Common myeloid progenitor, CD34-positive (primary cell): ENCODE results near the gene GPR171. TPM values are rescaled to one million over a fixed set of nuclear protein-coding genes. Genes with fewer than 3 reads are reported as not detected.
"Not testable (repeated sequence)": the region's sequence is repeated elsewhere in the genome, so short reads cannot be mapped to it uniquely, and the experiment has no call there.

Experiments
- CTCF ChIA-PET: fragments of 350-600 bp; sonication (Branson Sonifier 250); formaldehyde crosslinking; loops from one replicate; lab custom pipeline; 2021; ENCODE audit warnings: antibody characterized with exemption; lab: Charles Lee
- POLR2A ChIA-PET: fragments of 350-600 bp; sonication (Branson Sonifier 250); formaldehyde crosslinking; loops from one replicate; lab custom pipeline; 2021; ENCODE audit warnings: antibody characterized with exemption; lab: Charles Lee
- DNase-seq, 3 donors: peaks; one replicate each; pipeline versions ENCODE4 v3.0.0 to v3.0.0-alpha.2; 2013
- H3K27ac ChIP-seq, 2 experiments: 1 replicate in 1 of 2; 2 replicates in 1 of 2; pipeline ENCODE4 v1.7.0; 2013; ENCODE audit warnings: inconsistent platforms in 2 of 2, low read length in 2 of 2, mild to moderate bottlenecking in 2 of 2, low read depth in 1 of 2, moderate library complexity in 1 of 2; ENCODE audit not compliant: severe bottlenecking in 2 of 2, insufficient read depth in 1 of 2, poor library complexity in 1 of 2
- H3K27me3 ChIP-seq, 5 experiments: replicated peaks in 2 of 5; 1 replicate in 3 of 5; 2 replicates in 2 of 5; pipeline versions ENCODE4 v1.6.1 to v1.7.0; 2013; ENCODE audit warnings: low read length in 4 of 5, mild to moderate bottlenecking in 2 of 5, moderate library complexity in 2 of 5, inconsistent platforms in 1 of 5; ENCODE audit not compliant: insufficient read depth in 5 of 5, control insufficient read depth in 4 of 5
- H3K36me3 ChIP-seq, 4 experiments: 1 replicate in 2 of 4; 2 replicates in 2 of 4; pipeline versions ENCODE4 v1.6.1 to v1.7.0; 2013; ENCODE audit warnings: low read length in 3 of 4, control low read depth in 1 of 4, mild to moderate bottlenecking in 1 of 4; ENCODE audit not compliant: control insufficient read depth in 4 of 4, insufficient read depth in 4 of 4
- H3K4me1 ChIP-seq, 4 experiments: 1 replicate in 3 of 4; 2 replicates in 1 of 4; pipeline versions ENCODE4 v1.6.1 to v1.7.1; 2013; ENCODE audit warnings: low read length in 3 of 4, mild to moderate bottlenecking in 3 of 4, control low read depth in 1 of 4, inconsistent platforms in 1 of 4, moderate library complexity in 1 of 4; ENCODE audit not compliant: control insufficient read depth in 4 of 4, insufficient read depth in 4 of 4; ENCODE audit errors: control extremely low read depth in 1 of 4
- H3K4me3 ChIP-seq, 7 experiments: 1 replicate in 4 of 7; 2 replicates in 3 of 7; pipeline versions ENCODE4 v1.5.1 to v1.7.0; 2013; ENCODE audit warnings: mild to moderate bottlenecking in 7 of 7, low read length in 6 of 7, moderate library complexity in 6 of 7, inconsistent platforms in 2 of 7, low read depth in 2 of 7, control low read depth in 1 of 7; ENCODE audit not compliant: insufficient read depth in 4 of 7, control insufficient read depth in 1 of 7; ENCODE audit errors: extremely low read depth in 1 of 7
- H3K9me3 ChIP-seq, 5 experiments: 1 replicate in 4 of 5; 2 replicates in 1 of 5; pipeline versions ENCODE4 v1.6.1 to v1.7.1; 2013; ENCODE audit warnings: low read length in 4 of 5, mild to moderate bottlenecking in 2 of 5, inconsistent platforms in 1 of 5, low read depth in 1 of 5, moderate library complexity in 1 of 5; ENCODE audit not compliant: control insufficient read depth in 4 of 5, insufficient read depth in 2 of 5; ENCODE audit errors: control extremely low read depth in 1 of 5
- WGBS: methylation state at CpG from one replicate; pipeline ENCODE4 v1.1.5; 2013; ENCODE audit not compliant: insufficient coverage; 5-methylcytosine and 5-hydroxymethylcytosine counted together
- polyA plus RNA-seq: library from polyadenylated mRNA; unstranded; fragments of 120-200 nt; gene quantifications from one replicate; pipeline ENCODE4 v1.2.1, GENCODE V29; 2013

The GPR171 gene
- polyA plus RNA-seq = 0.45 TPM

- WGBS = 71% methylated on average over 1 of the region's 3 CpGs
- H3K4me1 ChIP-seq = peaks cover 0 to 16% (median 6%) of the 10 kb centered on the region in 4 experiments
- peak within 1 kb of the TSS in 1 of 2 experiments; percentile 21 for H3K27ac ChIP-seq
- H3K27me3 ChIP-seq = no peaks in the 10 kb centered on the region
- POLR2A ChIA-PET = no interaction called here
- H3K36me3 ChIP-seq = peaks cover 0 to 16% (median 7%) of the 10 kb centered on the region in 4 experiments
- no peaks in the 10 kb centered on the region for H3K9me3 ChIP-seq
- peak in 2 of 3 donors; percentile 44 to 56 for DNase-seq
- H3K4me3 ChIP-seq = no peak within 1 kb of the TSS
- CTCF ChIA-PET = interaction anchor here (1.0 to 1.9 kb wide), 5 partner anchors 14 to 61 kb away, joined by 3 to 6 read pairs (median 5); no protein-coding TSS in a partner anchor
Measured at GRCh38 chr3:151203051-151203420, at the start of gene GPR171. Gene GPR171, minus strand, starts transcription at chr3:151203216. Its CDS starts 3,830 bp downstream, at chr3:151199386.

- Histone ChIP-seq H3K27ac (no peak overlapping the region), H3K4me1 (no peaks in the 10 kb centered on the region), H3K9me3 (no peaks in the 10 kb centered on the region), H3K27me3 (no peaks in the 10 kb centered on the region), H3K36me3 (peaks cover 0 to 3% (median 0%) of the 10 kb centered on the region in 4 experiments), H3K4me3 (no peak overlapping the region)
- WGBS = 100% methylated on average over 2 of the region's 3 CpGs
- POLR2A ChIA-PET = interaction anchor here (0.8 kb wide), 1 partner anchor 13 kb away, joined by 3 read pairs; no protein-coding TSS in a partner anchor
- no peak for DNase-seq
- CTCF ChIA-PET = interaction anchor here (1.5 to 1.6 kb wide), 3 partner anchors 14 to 22 kb away, joined by 4 to 5 read pairs (median 4); no protein-coding TSS in a partner anchor
Measured at GRCh38 chr3:151248772-151249337, 45.8 kb upstream of the GPR171 start.

- H3K27me3 ChIP-seq, H3K4me3 ChIP-seq, H3K9me3 ChIP-seq, H3K4me1 ChIP-seq, POLR2A ChIA-PET, H3K27ac ChIP-seq, H3K36me3 ChIP-seq, DNase-seq, CTCF ChIA-PET: not testable (repeated sequence)
- 100% methylated on average over 3 of the region's 18 CpGs for WGBS
Measured at GRCh38 chr3:151242006-151242405, 39.0 kb upstream of the GPR171 start.

GRCh38 chr3:151236736-151237135 lies 33.7 kb upstream of the GPR171 start:
- CTCF ChIA-PET = interaction anchor here (13.9 kb wide), 1 partner anchor 43 kb away, joined by 227 read pairs; the partner anchor contains the start of gene P2RY14
- DNase-seq = peak in 2 of 3 donors; percentile 65 to 71
- Histone ChIP-seq H3K27me3 (no peaks in the 10 kb centered on the region), H3K4me1 (peaks cover 0 to 2% (median 0%) of the 10 kb centered on the region in 4 experiments), H3K4me3 (no peak overlapping the region), H3K27ac (no peak overlapping the region), H3K36me3 (peaks cover 0 to 13% (median 5%) of the 10 kb centered on the region in 4 experiments), H3K9me3 (no peaks in the 10 kb centered on the region)
- 100% methylated on average over 4 of the region's 7 CpGs for WGBS
- POLR2A ChIA-PET = no interaction called here

- ChIA-PET CTCF (interaction anchor here (0.9 to 13.9 kb wide), 4 partner anchors 10 to 48 kb away, joined by 3 to 227 read pairs (median 6); partner anchors contain the start of gene P2RY14), POLR2A (no interaction called here)
- Histone ChIP-seq H3K9me3 (no peaks in the 10 kb centered on the region), H3K4me1 (peaks cover 0 to 2% (median 0%) of the 10 kb centered on the region in 4 experiments), H3K4me3 (no peak overlapping the region), H3K36me3 (peaks cover 0 to 12% (median 3%) of the 10 kb centered on the region in 4 experiments), H3K27me3 (no peaks in the 10 kb centered on the region), H3K27ac (no peak overlapping the region)
- DNase-seq = no peak
- WGBS = 85% methylated on average over 2 of the region's 2 CpGs
Measured at GRCh38 chr3:151236316-151236715, 33.3 kb upstream of the GPR171 start.

- WGBS = no CpG with 5 or more reads among the region's 6 CpGs
Measured at GRCh38 chr3:151234825-151235224, 31.8 kb upstream of the GPR171 start.

GRCh38 chr3:151232991-151233390 lies 30.0 kb upstream of the GPR171 start:
- H3K4me1 ChIP-seq = peaks cover 6 to 24% (median 14%) of the 10 kb centered on the region in 4 experiments
- 100% methylated on average over 2 of the region's 4 CpGs for WGBS
- DNase-seq = no peak
- peaks cover 0 to 6% (median 3%) of the 10 kb centered on the region in 4 experiments for H3K36me3 ChIP-seq
- ChIA-PET CTCF (interaction anchor here (0.9 to 13.9 kb wide), 4 partner anchors 22 to 145 kb away, joined by 3 to 227 read pairs (median 4); partner anchors contain the start of gene P2RY14), POLR2A (interaction anchor here (0.8 kb wide), 1 partner anchor 52 kb away, joined by 3 read pairs; no protein-coding TSS in a partner anchor)
- H3K4me3 ChIP-seq = no peak overlapping the region
- H3K9me3 ChIP-seq = no peaks in the 10 kb centered on the region
- H3K27ac ChIP-seq = no peak overlapping the region
- no peaks in the 10 kb centered on the region for H3K27me3 ChIP-seq

More at GRCh38 chr3:151234825-151235224, 31.8 kb upstream of the GPR171 start:
- no peaks in the 10 kb centered on the region for H3K9me3 ChIP-seq
- no peak overlapping the region for H3K4me3 ChIP-seq
- H3K27ac ChIP-seq = peak overlapping the region in 1 of 2 experiments; percentile 43
- ChIA-PET POLR2A (no interaction called here), CTCF (interaction anchor here (1.0 to 13.9 kb wide), 8 partner anchors 9 to 124 kb away, joined by 3 to 227 read pairs (median 4); partner anchors contain the start of gene P2RY14)
- DNase-seq = no peak
- H3K27me3 ChIP-seq = no peaks in the 10 kb centered on the region
- peaks cover 4 to 14% (median 8%) of the 10 kb centered on the region in 4 experiments for H3K4me1 ChIP-seq
- H3K36me3 ChIP-seq = peaks cover 0 to 8% (median 3%) of the 10 kb centered on the region in 4 experiments
